Activated CD8-positive, alpha-beta memory T cell treated with anti-CD3 and anti-CD28 coated beads for 36 hours (primary cell): Measurements from ENCODE around the gene PTGIS. TPM values are rescaled to one million over a fixed set of nuclear protein-coding genes. Genes with fewer than 3 reads are reported as not detected.
"Not testable (repeated sequence)": the region's sequence is repeated elsewhere in the genome, so short reads cannot be mapped to it uniquely, and the experiment has no call there.

Experiments
- CTCF ChIA-PET: fragments of 350-600 bp; sonication (Branson Sonifier 250); formaldehyde crosslinking; loops from one replicate; lab custom pipeline; 2021; ENCODE audit warnings: antibody characterized with exemption; lab: Charles Lee
- POLR2A ChIA-PET: fragments of 350-600 bp; sonication (Branson Sonifier 250); formaldehyde crosslinking; loops from one replicate; lab custom pipeline; 2021; ENCODE audit warnings: antibody characterized with exemption; lab: Charles Lee
- total RNA-seq, 2 experiments: library from RNA; stranded (reverse); gene quantifications; one replicate each; pipeline ENCODE4 v1.2.3, GENCODE V29; 2021

Gene PTGIS
- total RNA-seq, 2 experiments from 2014 or later = 7.9 to 8.2 TPM

DNA sequence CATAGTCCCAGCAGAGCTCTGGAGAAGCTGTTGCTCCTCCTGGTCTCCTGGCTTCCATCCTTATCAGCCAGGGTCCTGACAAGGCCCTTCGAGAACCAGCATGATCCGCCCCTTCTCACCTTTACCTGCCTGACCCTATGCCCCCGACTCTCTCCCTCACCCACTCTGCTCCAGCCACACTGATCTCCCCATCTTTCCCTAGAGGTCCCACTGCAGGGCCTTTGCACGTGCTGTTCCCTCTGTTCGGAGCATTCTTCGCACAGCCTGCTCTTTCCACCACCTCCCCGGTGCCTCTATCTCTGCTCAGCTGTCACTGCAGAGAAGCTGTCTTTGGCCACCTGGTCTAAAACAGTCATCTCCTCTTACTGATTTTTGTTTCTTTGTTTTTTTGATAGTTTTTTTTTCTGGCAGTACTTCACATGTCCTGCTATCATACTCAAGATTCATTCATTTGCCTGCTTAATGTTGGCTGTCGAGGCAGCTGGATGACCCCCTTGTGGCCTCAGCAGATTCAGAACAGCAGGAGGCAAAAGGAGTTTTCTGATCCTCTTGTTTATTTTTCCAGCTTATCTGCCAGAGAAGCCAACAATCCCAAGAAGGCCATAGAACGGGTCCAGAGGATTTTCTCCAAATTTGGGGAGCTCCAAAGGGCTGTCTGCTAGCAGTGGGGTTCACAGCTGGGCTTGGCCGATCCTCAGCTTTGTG, 1.6 kb upstream of the PTGIS start:
- ChIA-PET POLR2A (no interaction called here), CTCF (interaction anchor here (1.1 to 2.3 kb wide), 4 partner anchors 20 to 28 kb away, joined by 3 to 6 read pairs (median 4); no protein-coding TSS in a partner anchor)

DNA sequence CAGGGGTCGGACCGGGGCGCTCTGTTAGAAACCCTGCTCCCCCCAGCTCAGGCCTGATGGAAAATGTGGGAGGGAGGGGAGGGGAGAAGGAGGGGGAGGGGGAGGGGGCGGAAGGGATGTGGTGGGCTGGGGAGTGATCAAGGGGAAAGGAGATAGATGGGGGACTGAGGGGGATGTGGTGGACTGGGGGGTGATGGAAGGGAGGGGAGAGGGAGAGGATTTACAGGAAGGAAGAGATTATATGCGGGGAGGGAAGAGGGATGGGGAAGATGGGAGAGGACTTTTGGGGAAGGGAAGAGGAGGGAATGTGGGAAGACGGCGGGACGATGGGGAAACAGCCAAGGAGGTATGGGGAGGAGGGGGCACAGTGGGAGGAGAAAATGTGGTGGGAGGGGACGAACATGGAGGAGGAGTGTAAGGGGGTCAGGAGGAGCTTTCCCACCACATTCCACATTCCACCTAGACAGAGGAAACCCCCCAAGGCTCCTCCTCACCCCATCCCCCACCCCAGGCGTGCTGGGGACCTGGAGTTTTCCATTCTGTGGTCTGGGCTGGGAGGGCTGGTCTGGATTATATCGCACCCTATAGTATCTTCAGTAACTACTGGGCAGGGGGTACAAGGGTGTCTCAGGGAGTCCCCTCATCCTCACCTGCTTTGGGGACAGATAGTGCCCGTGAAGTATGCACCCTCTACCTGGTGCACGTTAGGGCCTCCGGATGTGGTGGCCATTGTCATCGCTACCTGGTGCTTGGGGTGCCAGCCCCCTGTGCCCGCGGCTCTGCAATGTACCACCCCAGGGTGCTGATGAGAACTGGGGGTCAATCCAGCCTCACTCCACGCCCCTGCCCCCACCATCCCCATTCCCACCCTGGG, 578 bp upstream of the PTGIS start:
- POLR2A ChIA-PET = no interaction called here
- CTCF ChIA-PET = interaction anchor here (1.1 to 2.3 kb wide), 4 partner anchors 21 to 28 kb away, joined by 3 to 6 read pairs (median 4); no protein-coding TSS in a partner anchor

DNA sequence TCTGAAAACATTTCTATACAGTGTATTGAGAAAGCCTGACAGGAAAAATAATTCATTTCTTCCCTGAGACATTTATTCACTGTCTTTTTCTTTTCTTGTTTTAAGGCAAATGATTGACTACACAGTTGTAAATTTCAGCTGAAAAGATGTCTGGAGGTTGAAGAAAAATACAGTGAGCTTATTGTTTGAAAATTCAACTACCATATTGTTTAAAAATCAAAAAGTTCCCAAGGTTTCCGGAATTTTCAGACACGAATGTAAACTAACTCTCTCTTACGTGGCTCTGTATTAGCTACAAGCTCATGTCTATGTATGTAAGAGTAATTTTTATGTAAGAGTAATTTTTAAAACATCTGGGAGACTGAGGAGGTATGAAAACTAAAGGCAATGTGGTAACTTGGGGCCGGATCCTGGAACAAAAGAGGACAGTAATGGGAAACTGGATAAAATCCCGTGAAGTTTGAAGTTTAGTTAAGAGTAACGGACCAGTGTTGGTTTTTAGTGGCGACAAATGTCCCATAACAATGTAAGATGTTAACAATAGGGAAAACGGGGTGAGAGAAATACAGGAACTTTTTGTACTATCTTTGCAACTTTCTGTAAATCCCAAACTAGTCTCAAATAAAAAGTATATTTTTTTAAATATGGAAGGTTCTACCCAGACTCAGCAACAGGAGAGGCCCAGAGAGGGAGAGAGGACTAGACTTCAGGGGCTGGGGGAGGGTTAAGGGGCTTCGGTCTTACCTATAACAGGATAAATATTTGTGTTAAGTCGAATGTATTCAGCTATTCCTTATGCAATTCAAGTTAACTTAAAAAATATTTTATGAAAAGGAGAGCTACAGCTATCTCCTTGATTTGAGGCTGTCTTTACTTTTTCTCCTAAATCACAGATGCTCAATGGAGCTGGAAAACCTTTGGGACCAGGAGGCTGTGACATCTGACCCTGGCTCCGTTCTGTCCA, 1.3 kb downstream of the PTGIS start:
- ChIA-PET CTCF (interaction anchor here (0.6 to 1.0 kb wide), 3 partner anchors 25 to 104 kb away, joined by 3 to 4 read pairs (median 4); no protein-coding TSS in a partner anchor), POLR2A (no interaction called here)

DNA sequence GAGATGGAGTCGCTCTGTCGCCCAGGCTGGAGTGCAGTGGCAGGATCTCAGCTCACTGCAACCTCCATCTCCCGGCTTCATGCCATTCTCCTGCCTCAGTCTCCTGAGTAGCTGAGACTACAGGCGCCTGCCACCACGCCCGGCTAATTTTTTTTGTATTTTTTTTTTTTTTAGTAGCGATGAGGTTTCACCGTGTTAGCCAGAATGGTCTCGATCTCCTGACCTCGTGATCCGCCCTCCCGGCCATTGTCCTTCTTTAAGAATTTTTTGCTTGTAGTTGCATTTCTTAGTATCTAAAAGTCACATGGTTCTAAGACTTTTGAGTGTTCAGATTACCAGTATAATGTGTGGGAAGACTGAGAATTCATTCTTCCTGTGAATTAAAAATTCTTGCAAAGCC, 2.9 kb downstream of the PTGIS start:
- POLR2A ChIA-PET = interaction anchor here (0.7 to 1.1 kb wide), 2 partner anchors 30 to 48 kb away, joined by 3 to 4 read pairs; no protein-coding TSS in a partner anchor
- CTCF ChIA-PET = not testable (repeated sequence)

DNA sequence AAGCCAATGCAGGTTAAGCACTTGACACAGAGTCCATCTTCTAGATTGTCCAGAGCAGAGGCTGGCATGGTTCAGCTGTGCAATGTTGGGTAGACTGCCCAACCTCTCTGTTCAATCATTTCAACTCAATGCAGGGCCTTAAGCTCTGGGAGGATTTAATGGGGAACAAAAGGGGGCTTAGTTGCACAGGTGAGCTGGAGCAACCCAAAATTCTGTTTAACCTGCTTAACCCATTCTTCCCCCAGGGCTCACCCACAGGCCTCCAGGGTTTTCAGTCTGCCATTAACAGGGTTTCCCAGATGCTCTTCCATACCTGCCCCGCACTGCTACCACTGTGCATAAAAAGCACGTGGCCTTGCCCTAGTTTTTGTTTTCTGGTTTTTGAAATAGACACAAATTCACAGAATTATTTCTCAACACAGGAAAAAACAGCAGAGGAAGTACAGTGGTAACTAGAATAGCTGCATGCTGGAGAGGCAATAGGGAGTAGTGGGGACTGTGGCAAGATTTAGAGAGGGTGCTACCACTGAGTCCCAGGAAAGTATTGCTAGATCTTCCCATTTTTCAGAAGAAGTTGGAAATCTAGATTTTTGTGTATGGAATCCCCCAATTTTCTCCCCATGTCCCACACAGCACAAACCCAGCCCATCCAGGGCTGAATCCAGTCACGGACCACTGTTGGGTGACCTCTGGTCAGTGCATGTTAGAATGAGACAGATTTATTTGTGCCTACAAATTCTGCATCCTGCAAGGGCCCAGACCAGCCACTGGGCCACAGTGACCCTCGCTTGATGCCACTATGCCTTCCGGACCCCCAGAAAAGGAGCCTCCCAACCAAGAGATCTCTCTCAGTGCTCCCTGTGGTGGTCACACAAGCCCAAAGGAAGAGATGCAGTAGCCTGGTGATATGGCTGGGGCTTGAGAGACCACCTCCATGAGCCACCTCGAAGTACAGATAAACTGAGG, 4.6 kb downstream of the PTGIS start:
- POLR2A ChIA-PET = interaction anchor here (0.6 kb wide), 1 partner anchor 125 kb away, joined by 3 read pairs; no protein-coding TSS in a partner anchor

DNA sequence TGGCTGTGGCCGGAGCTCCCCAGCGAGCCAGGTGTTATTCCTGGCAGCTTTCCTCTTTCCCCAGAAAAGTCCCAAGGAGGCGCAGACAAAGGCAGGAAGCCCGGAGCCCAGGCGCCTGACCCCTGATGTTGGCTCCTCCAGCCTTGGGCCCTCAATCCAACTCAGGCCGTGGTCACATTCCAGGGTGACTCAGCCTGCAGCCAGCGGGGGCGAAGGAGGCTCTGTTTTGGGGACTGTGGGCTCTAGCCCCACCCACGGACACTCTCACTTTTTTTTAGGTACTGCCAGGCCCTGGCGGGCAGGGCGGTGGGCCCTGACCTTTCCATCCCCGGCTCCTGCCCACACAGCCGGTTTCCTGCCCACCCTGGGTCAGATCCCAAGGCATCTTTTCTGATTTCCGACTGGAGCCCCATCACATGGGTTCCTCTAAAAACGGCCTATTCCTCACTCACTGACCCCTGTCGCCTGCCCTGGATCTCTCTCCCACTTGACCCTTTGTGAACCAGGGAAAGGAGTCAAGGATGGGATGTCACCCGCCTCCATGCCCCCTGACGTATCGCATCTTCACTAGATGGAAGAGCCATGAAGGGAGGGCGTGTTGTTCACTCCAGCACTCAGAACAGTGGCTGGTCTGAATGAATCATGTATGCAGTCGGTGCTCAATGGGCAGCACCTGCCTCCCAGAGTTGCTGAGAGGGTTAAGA, 5.5 kb downstream of the PTGIS start:
- POLR2A ChIA-PET = no interaction called here
- CTCF ChIA-PET = interaction anchor here (1.0 to 1.5 kb wide), 2 partner anchors 21 to 46 kb away, joined by 4 to 7 read pairs; no protein-coding TSS in a partner anchor

More for the DNA sequence above, 4.6 kb downstream of the PTGIS start:
- CTCF ChIA-PET = no interaction called here

DNA sequence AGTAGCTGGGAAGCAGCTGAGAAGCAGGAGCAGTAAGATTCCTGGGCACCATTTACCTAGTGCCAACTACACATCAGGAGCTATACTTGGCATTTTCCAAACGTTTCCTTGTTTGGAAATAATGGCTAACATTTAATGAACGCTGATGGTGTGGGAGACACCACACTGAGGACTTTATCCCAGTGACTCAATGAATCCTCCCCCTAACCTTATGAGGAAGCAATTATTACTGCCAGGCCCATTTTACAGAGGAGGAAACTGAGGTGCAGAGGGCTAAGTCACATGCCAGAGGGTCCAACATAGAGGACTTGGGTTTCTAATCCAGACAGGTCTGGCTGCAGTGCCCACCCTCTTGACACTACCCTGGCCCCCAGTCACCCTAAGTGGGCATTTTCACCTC, 6.1 kb downstream of the PTGIS start:
- CTCF ChIA-PET = interaction anchor here (1.0 to 1.5 kb wide), 2 partner anchors 20 to 47 kb away, joined by 4 to 7 read pairs; no protein-coding TSS in a partner anchor
- POLR2A ChIA-PET = no interaction called here

DNA sequence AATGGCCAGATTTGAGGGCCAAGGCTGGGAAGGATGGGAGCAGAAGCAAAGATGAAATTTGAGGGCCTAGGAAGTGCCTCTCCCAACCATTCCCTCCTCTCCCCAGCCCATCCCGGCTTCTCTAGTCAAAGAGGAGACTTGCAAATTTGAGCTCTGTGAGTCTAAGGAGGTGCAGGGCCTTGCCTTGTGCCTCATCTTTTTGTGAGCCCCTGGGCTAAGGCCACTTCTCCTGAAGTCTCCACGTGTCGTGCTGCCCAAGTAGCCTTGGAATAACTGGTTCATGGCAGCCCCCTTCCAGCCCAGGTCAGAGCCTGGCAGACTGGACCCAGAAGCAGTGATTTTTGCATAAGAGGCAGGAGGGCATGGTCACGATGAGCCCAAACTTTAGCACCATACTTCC, 6.7 kb downstream of the PTGIS start:
- ChIA-PET POLR2A (no interaction called here), CTCF (interaction anchor here (1.5 kb wide), 1 partner anchor 20 kb away, joined by 7 read pairs; no protein-coding TSS in a partner anchor)

DNA sequence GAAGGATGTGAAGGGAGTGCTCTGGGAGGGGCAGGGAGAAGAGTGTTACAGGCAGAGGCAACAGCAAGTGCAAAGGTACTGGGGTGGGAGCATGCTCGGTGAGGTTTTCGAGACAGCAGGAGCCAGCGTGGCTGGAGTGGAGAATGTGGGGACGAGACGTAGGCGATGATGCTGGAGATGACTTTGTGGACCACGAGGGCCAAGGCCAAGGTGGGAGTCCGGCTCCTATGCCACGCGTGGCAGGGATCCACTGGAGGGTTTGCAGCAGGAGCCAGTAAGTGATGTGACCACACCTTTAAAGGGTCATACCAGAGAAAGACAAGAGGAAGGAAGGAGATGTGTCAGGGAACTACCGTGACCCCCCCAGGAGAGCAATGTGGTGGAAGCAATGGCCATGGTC, 7.3 kb downstream of the PTGIS start:
- POLR2A ChIA-PET = no interaction called here
- CTCF ChIA-PET = interaction anchor here (1.5 kb wide), 1 partner anchor 19 kb away, joined by 7 read pairs; no protein-coding TSS in a partner anchor

DNA sequence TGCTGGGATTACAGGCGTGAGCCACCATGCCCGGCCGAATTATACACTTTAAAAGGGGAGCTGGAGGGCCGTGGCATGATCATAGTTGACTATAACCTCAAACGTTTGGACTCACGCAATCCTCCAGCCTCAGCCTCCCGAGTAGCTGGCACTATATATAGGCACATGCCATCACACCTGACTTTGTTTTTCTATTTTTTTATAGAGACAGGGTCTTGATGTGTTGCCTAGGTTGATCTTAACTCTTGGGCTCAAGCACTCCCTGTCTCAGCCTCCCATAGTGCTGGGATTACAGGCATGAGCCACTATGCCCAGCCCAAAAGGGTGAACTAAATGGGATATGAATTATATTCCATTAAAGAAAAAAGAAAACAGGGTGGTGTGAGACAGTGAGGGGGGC, 7.8 kb downstream of the PTGIS start:
- CTCF ChIA-PET = no interaction called here

DNA sequence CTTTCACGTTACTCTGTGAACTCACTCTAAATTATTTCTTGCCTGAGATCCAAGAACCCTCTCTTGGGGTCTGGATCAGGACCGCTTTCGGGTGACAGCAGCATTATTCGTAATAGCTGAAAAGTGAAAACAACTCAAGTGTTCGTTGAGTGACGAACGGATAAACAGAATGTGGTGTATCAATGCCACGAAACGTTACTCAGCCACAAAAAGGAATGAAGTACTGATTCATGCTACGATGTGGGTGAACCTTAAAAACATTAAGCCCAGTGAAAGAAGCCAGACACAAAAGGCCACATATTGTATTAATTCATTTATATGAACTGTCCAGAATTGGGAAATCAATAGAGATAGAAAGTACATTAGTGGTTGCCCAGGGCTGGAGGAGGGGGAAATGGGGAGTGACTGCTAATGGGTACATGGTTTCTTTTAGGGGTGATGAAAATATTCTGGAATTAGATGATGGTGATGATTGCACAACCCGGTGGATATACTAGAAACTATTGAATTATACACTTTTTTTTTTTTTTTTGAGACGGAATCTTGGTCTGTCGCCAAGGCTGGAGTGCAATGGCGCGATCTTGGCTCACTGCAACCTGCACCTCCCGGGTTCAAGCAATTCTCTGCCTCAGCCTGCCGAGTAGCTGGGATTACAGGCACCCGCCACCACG, 8.4 kb downstream of the PTGIS start:
- ChIA-PET POLR2A (no interaction called here), CTCF (no interaction called here)

More for the DNA sequence above, 7.8 kb downstream of the PTGIS start:
- POLR2A ChIA-PET = no interaction called here

DNA sequence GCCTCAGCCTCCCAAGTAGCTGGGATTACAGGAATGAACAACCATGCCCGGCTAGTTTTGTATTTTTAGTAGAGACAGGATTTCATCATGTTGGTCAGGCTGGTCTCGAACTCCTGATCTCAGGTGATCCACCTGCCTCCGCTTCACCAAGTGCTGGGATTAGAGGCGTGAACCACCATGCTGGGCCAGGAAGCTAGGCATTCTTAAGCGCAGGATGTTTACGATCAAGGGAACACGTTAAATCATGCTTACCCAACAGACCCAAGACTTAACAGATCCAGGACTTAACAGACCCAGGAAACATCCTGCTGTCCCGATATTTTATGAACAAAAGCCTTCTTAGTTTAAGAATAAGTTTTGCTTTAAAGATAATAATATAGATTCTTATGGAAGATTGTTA, 9.1 kb downstream of the PTGIS start:
- ChIA-PET POLR2A (no interaction called here), CTCF (no interaction called here)

DNA sequence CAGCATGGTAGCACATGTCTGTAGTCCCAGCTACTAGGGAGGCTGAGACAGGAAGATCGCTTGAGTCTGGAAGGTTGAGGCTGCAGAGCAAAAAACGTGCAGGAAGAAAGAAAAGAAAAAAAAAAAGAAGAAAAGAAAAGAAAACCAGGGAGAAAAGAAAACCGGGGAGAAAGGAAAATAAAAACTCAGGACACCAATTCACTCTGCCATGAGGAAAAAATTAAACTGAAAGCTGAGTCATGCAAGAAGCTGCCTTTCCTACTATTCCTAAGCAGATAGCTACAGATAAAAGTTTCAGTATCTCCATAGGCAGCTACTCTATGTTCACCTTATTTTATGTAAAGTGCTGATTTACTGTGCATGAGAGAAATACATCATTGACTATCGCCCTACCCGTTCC, 10.5 kb downstream of the PTGIS start:
- CTCF ChIA-PET = interaction anchor here (0.6 to 1.6 kb wide), 2 partner anchors 15 to 326 kb away, joined by 3 to 6 read pairs; no protein-coding TSS in a partner anchor
- POLR2A ChIA-PET = no interaction called here

DNA sequence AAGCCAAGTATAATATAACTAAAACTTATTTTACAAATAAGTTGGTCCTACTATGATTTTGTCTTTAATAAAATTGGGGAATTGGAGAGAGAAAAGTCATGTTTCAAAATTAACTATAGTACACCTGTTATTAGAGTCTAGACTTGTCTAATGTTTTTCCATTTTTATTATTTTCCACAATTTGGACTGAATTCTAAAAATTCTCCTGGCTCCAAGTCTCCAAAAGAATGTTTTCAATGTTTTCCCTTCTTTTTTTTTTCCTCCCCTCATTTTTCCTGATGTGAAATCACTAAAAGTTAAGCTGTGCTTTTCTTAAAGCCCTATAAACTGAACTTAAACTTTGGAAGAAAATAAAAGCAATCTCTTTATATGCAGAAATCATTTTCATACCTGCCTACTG, 11.3 kb downstream of the PTGIS start:
- ChIA-PET POLR2A (no interaction called here), CTCF (interaction anchor here (0.7 to 1.7 kb wide), 2 partner anchors 15 to 422 kb away, joined by 3 to 6 read pairs; no protein-coding TSS in a partner anchor)

DNA sequence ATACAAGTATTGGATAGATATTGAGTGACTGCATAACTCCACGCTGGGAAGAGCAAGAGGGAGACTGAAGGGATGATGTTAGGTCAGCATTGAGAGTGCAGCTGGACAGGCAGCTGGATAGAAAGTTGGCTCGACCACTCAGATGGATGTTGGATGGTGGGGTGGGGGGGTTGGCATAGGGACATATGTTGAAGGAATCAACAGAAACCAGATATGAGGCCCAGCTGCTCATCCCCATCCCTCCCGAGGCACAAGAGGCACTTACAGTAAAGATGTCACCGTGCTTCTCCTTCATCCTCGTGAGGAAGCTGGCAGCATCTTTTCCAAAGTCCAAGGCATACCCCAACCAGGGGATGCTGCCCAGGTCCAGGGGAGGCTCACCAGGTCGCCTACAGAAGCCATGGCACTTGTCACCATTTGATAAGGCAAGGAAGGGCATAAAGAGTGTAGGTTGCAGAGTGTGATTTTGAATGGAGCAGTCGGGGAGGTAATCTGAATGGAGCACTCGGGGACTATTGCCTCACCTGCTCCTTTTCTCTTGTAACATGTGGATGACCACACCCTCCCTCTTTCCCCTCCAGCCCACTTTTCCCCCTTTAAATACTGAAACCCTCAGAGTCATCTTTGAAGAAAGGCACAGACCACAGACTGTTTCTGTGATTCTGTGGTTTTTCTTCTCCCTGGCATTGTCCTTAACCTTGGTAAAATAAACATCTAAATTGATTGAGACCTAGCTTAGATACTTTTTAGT, 18.0 kb downstream of the PTGIS start:
- POLR2A ChIA-PET = interaction anchor here (2.0 kb wide), 1 partner anchor 45 kb away, joined by 6 read pairs; no protein-coding TSS in a partner anchor
- CTCF ChIA-PET = interaction anchor here (0.9 to 2.0 kb wide), 3 partner anchors 9 to 52 kb away, joined by 3 to 8 read pairs (median 3); no protein-coding TSS in a partner anchor
